NCI-H2171 (cell line): ENCODE measurements around the gene NR3C1.

Source experiments
- DNase-seq: peaks from one replicate; lab custom pipeline; 2025; lab: John Stamatoyannopoulos, UW

Gene NR3C1

GRCh38 chr5:143311428-143311827 is 92.1 kb downstream of the NR3C1 start:
- no peak for DNase-seq

GRCh38 chr5:143309661-143310431 is 93.6 kb downstream of the NR3C1 start:
- no peak for DNase-seq

DNA sequence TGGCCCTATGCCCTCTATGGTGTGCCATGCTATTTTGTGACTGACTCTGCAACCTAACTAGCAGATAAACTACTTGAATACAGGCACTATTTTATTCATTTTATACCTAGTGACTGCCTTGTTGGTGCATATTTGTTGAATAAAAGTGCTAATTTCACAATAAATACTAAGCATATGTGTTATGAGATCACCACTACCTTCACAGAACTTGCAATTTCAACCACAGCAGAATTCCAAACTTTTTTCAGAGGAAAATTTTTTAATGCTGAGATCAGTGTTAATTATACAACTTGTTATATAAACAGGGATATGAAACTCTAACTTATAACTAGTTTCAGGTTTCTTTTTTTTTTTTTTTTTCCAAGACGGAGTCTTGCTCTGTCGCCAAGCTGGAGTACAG is 94.8 kb downstream of the NR3C1 start:
- DNase-seq = no peak

- no peak for DNase-seq
Observed at GRCh38 chr5:143306040-143306439, 97.4 kb downstream of the NR3C1 start.

DNA sequence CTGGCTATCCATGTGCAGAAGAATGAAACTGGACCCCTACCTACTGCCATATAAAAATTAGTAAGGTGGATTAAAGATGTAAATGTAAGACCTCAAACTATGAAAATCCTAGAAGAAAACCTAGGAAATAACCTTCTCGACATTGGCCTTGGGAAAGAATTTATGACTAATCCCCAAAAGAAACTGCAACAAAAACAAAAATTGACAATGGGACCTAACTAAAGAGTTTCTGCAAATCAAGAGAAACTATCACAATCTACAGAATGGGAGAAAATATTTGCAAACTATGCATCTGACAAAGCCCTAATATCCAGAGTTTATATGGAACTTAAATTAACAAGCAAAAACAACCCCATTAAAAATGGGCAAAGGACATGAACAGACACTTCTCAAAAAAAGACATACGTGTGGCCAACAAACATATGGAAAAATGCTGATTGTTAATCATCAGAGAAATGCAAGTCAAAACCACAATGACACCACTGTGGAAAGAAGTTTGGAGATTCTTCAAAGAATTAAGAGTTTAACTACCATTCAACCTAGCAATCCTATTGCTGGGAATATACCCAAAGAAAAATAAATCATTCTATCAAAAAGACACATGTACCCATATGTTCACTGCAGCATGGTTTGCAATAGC is 98.5 kb downstream of the NR3C1 start:
- DNase-seq = no peak

- DNase-seq = no peak
Observed at GRCh38 chr5:143302341-143303045, 101.0 kb downstream of the NR3C1 start.

DNA sequence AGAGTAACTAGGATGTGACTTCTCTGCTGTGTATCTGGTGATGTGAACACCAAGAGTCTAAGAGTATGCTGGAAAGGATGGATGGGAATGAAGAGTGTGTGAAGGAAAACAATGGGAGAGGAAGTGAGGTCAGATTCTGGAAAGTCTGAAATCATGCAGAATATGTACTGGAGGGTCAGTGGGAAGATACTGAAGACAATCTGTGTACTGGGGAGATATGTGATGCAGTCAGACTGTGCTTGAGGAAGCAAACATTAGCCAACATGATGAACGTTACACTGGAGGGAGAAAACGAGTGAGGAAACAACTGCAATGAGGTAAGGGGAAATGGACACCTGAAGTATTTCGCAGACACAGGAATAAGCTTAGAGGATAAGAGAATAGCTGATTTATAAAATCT is 105.7 kb downstream of the NR3C1 start:
- DNase-seq = no peak

DNA sequence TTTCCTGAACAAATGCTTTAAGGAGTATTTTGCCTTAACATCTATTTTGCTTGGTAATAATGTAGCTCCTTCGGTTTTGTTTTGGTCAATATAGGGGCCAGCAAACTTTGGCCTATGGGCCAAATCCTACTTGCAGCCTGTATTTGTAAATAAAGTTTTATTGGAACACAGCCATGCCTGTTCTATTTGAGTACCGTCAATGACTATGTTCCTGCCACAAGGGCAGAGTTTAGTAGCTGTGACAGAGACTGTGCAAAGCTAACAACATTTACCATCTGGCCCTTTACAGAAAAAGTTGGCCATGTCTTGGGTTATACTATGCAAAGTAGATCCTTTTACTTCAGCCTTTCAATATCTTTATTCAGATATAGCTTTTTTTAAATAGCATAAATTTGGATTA is 113.4 kb downstream of the NR3C1 start:
- DNase-seq = no peak

DNA sequence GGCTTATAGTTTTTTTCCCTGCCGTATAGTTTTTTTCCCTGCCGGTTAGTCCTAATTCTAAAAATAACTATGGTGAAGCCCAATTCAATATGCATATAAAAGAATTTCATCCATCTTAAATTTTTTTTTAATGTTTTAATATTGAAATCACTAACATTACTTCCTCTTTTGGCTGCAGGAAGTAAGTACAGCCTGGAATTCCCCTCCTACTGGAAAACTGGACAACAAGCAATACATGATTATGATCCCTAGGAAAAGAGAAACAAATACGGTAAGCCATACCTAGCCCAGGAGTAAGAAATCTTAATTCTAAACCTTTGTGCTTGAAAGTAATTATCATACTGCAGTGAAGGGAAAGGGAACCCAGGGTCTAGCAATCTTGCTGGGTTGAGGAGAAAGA is 119.0 kb downstream of the NR3C1 start:
- no peak for DNase-seq

GRCh38 chr5:143284002-143284401 is 119.5 kb downstream of the NR3C1 start:
- DNase-seq = no peak

DNA sequence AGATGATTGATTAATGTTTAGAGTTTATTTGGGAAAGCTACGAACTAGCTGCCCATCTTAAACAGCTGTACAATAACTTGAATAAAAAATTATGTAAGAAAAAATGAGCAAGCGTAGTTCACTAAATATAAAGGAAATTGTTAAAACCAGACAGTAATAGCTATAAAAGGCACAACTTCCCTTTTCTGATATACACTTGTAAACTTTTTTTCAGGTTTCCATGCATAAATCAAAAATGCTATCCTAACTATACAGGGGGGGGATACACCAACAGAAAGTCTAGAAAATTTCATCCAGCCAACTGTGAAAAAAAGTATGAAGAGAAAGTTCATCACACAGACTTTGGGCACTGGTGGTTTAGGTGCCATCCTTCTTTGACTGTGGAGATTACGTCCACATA is 122.3 kb downstream of the NR3C1 start:
- DNase-seq = no peak

GRCh38 chr5:143279698-143280097 is 123.8 kb downstream of the NR3C1 start:
- DNase-seq = no peak

GRCh38 chr5:143277536-143277935 is 126.0 kb downstream of the NR3C1 start:
- no peak for DNase-seq

DNA sequence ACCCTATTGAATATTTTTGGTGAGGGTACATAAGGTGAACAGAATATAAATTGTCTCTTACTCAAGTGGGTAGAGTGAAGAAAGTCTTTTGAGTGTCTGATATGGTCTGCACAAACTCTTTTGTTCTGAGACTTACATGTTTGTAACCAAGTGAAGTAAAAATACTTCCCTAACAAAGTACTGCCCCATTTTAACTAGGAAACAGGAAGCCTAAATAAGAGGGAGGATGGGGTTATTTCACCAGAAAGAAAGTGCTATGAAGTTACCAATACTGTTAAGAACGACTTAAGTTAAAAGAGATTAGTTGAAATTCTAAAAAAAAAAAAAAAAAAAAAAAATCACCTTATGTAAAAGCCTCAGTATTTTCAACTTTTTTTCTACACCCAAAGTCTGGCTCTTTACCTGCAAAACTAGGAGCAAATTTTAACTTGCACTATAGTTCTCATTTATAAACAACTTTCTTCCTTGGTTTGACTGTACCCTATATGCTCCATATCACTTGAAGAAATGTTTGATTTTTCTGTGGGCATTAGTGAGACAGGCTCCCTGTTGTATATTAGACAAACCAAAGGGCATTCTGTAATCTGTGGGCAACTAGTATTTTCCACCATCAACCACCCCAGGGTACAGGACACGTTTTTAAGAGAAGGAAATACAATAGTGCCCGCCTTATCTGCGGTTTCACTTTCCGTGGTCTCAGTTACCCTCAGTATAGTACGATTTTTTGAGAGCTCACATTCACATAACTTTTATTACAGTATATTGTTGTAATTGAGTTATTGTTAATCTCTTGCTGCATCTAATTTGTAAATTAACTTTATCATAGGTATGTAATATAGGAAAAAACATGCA is 127.7 kb downstream of the NR3C1 start:
- no peak for DNase-seq

GRCh38 chr5:143274952-143275351 is 128.5 kb downstream of the NR3C1 start:
- no peak for DNase-seq

DNA sequence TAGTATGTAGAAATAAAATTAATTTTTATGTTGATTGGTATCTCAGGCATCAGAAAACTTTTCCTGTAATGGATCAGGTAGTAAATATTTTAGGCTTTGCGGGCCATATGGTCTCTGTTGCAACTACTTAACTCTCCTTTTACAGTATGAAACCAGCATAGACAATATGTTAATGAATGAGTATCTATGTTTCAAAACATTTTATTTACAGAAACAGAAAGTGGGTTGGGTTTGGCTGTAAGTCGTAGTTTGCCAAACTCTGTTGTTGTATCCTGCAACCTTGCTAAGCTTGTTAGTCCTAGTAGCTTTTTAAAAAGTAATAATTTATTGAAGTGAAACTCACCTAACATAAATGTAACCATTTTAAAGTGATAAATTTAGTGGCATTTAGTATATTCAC is 132.1 kb downstream of the NR3C1 start:
- no peak for DNase-seq

DNA sequence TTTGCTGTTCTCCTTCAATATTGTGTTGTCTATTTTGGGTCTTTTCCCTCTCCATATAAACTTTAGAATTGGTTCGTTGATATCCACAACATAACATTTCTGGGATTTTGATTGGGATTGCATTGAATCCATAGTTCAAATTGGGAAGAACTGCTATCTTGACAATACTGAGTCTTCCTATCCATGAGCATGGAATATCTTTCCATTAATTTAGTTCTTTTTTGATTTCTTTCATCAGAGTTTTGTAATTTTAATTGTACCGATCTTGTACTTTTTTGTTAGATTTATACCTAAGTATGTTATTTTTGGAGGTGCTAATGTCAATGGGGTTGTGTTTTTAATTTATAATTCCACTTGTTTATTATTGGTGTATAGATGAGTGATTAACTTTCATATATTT is 135.1 kb downstream of the NR3C1 start:
- no peak for DNase-seq

DNA sequence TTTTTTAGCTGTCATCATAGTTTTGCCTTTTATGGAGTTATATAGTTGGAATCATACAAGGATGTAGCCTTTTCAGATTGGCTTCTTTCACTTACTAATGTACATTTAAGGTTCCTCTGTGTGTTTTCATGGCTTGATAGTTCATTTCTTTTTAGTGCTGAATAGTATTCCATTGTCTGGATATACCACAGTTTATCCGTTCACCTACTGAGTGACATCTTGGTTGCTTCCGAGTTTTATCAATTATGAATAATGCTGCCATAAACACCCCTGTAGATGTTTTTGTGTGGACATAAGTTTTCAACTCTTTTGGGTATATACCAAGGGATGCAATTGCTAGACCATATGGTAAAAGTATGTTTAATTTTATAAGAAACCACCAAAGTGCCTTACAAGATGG is 136.3 kb downstream of the NR3C1 start:
- no peak for DNase-seq

- DNase-seq = no peak
Observed at GRCh38 chr5:143265995-143266394, 137.5 kb downstream of the NR3C1 start.

DNA sequence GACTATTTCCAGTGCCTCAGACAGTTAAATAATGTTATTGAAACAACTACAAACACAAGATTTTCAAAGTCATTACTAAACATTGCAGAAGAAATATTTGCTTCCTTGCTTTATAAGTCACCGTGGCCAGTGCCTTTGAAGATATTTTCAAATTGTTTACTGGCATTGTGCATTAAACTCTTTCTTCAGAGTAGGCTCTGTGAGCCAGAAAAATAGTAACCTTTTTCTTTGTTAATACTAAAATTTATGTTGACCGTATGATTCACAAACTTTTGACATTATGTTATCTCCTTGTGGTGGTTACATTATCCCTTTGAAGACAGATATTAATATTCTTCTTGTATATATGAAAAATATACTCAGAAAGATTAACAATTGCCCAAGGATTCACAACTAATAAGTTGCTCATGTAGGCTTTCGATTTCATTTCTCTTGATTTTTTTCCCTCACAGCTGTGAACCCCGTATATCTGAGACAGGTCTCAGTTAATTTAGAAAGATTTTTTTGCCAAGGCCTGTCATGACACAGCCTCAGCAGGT is 140.1 kb downstream of the NR3C1 start:
- no peak for DNase-seq

DNA sequence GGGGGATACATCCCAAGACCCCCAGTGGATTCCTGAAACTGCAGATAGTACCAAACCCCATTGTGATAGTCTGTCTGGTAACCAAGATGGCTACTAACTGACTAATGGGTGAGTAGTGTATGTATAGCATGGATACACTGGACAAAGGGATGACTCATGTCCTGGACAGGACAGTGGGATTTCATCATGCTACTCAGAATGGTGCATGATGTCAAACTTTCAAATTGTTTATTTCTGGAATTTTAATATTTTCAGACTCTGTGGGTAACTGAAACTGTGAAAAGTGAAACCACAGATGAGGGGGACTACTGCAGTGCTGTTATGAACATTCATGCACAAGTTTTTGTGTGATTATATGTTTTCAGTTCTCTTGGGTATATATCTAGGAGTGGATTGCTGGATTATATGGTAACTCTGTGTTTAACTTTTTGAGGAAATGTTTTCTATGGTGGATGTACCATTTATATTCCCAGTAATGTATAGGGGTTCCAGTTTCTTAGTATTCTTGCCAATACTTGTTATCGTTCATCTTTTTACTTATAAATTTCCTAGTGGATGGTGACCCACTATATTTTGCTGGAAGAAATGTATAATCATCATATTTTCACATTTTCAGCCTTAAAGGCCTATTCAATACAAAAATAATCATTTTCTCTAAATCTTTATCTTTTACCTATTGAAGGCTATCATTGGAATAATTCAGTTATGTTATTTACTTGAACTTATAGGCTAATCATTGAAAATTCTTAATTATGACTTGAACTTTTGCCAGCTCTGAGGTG is 140.9 kb downstream of the NR3C1 start:
- DNase-seq = no peak
